GM21381 (cell line): ENCODE measurements around the gene C19orf47.
"Not testable (repeated sequence)": the region's sequence is repeated elsewhere in the genome, so short reads cannot be mapped to it uniquely, and the experiment has no call there.

Experiments
- ATAC-seq: cut with Tn5 transposase; IDR thresholded peaks from one replicate; pipeline ENCODE4 v1.9.1; 2021; ENCODE audit warnings: mild to moderate bottlenecking, moderate library complexity; ENCODE audit not compliant: unreplicated experiment

Gene C19orf47

GRCh38 chr19:40355975-40356680 is 7.9 kb upstream of the C19orf47 start:
- no peak for ATAC-seq

GRCh38 chr19:40348961-40349507 is 837 bp upstream of the C19orf47 start:
- ATAC-seq, result no peak

- no peak for ATAC-seq
These were observed 3.8 kb downstream of the C19orf47 start for GRCh38 chr19:40344422-40344821.

GRCh38 chr19:40342644-40343311 is 5.4 kb downstream of the C19orf47 start:
- no peak for ATAC-seq

GRCh38 chr19:40341601-40342482 is 6.4 kb downstream of the C19orf47 start:
- no peak for ATAC-seq

- no peak for ATAC-seq
These were observed 9.0 kb downstream of the C19orf47 start for GRCh38 chr19:40339018-40339728.

- ATAC-seq, result no peak
These were observed 10.6 kb downstream of the C19orf47 start for GRCh38 chr19:40337594-40337993.

GRCh38 chr19:40337107-40337506 is 11.1 kb downstream of the C19orf47 start:
- ATAC-seq, result no peak

GRCh38 chr19:40336601-40336900 is 11.6 kb downstream of the C19orf47 start:
- no peak for ATAC-seq

GRCh38 chr19:40335855-40336600 is 12.2 kb downstream of the C19orf47 start:
- no peak for ATAC-seq

- no peak for ATAC-seq
These were observed 13.1 kb downstream of the C19orf47 start for GRCh38 chr19:40335101-40335500.

- ATAC-seq, result not testable (repeated sequence)
These were observed 15.1 kb downstream of the C19orf47 start for GRCh38 chr19:40333083-40333482.

- ATAC-seq, result no peak
These were observed 15.5 kb downstream of the C19orf47 start for GRCh38 chr19:40332669-40333068.

GRCh38 chr19:40331052-40331451 is 17.1 kb downstream of the C19orf47 start:
- no peak for ATAC-seq

- no peak for ATAC-seq
These were observed 22.0 kb downstream of the C19orf47 start for GRCh38 chr19:40326201-40326600.

- ATAC-seq, result no peak
These were observed 24.5 kb downstream of the C19orf47 start for GRCh38 chr19:40323705-40324104.

- ATAC-seq, result no peak
These were observed 25.1 kb downstream of the C19orf47 start for GRCh38 chr19:40322951-40323615.

GRCh38 chr19:40322271-40322610 is 26.0 kb downstream of the C19orf47 start:
- ATAC-seq, result no peak

- no peak for ATAC-seq
These were observed 26.5 kb downstream of the C19orf47 start for GRCh38 chr19:40321566-40322270.
